Panc1 (cell line): ENCODE measurements around the gene CYB5R3.

Source experiments
- CTCF ChIP-seq: fragments of 450-650 bp; IDR thresholded peaks from 2 replicates; pipeline ENCODE4 v1.5.1; 2017; ENCODE audit warnings: mild to moderate bottlenecking
- POLR2AphosphoS5 ChIP-seq: IDR thresholded peaks from 2 replicates; pipeline ENCODE4 v1.6.1; 2012; ENCODE audit warnings: mild to moderate bottlenecking, low read depth, low read length, moderate library complexity
- REST ChIP-seq, 2 experiments: IDR thresholded peaks; 2 replicates each; pipeline ENCODE4 v1.6.1; 2011 to 2012; ENCODE audit warnings: low read depth in 2 of 2, control low read depth in 1 of 2, low read length in 1 of 2, mild to moderate bottlenecking in 1 of 2, moderate library complexity in 1 of 2; ENCODE audit not compliant: insufficient read depth in 1 of 2

- TF ChIP-seq CTCF: no peak
- no peak for TF ChIP-seq POLR2AphosphoS5
- no peak for TF ChIP-seq REST (IDR thresholded peaks at IDR 0.05; ENCODE audit: insufficient read depth in 1 of 2, low read depth in 2 of 2, low read length in 1 of 2)
These were observed 46.7 kb downstream of the CYB5R3 start for GRCh38 chr22:42602470-42602869.
